Caco-2 (cell line): ENCODE measurements around the gene SBF2. TPM values are rescaled to one million over a fixed set of nuclear protein-coding genes. Genes with fewer than 3 reads are reported as not detected.
"Not testable (repeated sequence)": the region's sequence is repeated elsewhere in the genome, so short reads cannot be mapped to it uniquely, and the experiment has no call there.

Experiments
- BruUV-seq: library from RNA; stranded (reverse); fragments of 400-500 nt; replicated peaks from 2 replicates; lab custom pipeline; 2021; lab: Mats Ljungman, UMichigan
- CTCF ChIA-PET: fragments of 300-600 bp; sonication (Branson Sonifier 250); formaldehyde crosslinking; loops from one replicate; lab custom pipeline; 2022; ENCODE audit warnings: antibody characterized with exemption; lab: Charles Lee
- POLR2A ChIA-PET: fragments of 300-600 bp; sonication (Branson Sonifier 250); formaldehyde crosslinking; loops from one replicate; lab custom pipeline; 2022; ENCODE audit warnings: antibody characterized with exemption; lab: Charles Lee
- DNase-seq, 2 experiments: peaks; one replicate each; pipeline versions ENCODE4 v3.0.0 to v3.0.0-alpha.2; 2020 to 2022
- H3K27me3 ChIP-seq: replicated peaks from 2 replicates; pipeline ENCODE4 v1.6.0; 2011; ENCODE audit warnings: low read length; ENCODE audit not compliant: control insufficient read depth, insufficient read depth
- H3K36me3 ChIP-seq: 2 replicates; pipeline ENCODE4 v1.5.1; 2011; ENCODE audit warnings: low read length; ENCODE audit not compliant: control insufficient read depth, insufficient read depth
- H3K4me1 ChIP-seq: fragments of 250-450 bp; sonication (Bioruptor Pico); 2 replicates; pipeline ENCODE4 v1.5.1; 2020; ENCODE audit warnings: mild to moderate bottlenecking
- H3K4me3 ChIP-seq: 2 replicates; pipeline ENCODE4 v1.5.1; 2011; ENCODE audit warnings: low read depth, mild to moderate bottlenecking, control low read depth, low read length
- H3K9me3 ChIP-seq: fragments of 250-450 bp; sonication (Bioruptor Pico); 2 replicates; pipeline ENCODE4 v1.5.1; 2020; ENCODE audit warnings: mild to moderate bottlenecking, moderate library complexity
- H3K27ac Mint-ChIP-seq: one replicate; pipeline ENCODE4 v1.8.0; 2022; ENCODE audit warnings: mixed read lengths; ENCODE audit not compliant: unreplicated experiment
- H3K27me3 Mint-ChIP-seq: one replicate; pipeline ENCODE4 v1.8.0; 2022; ENCODE audit warnings: mixed read lengths; ENCODE audit not compliant: insufficient read depth, unreplicated experiment
- H3K36me3 Mint-ChIP-seq: one replicate; pipeline ENCODE4 v1.8.0; 2022; ENCODE audit warnings: mild to moderate bottlenecking, mixed read lengths; ENCODE audit not compliant: insufficient read depth, unreplicated experiment
- H3K4me1 Mint-ChIP-seq: one replicate; pipeline ENCODE4 v1.8.0; 2022; ENCODE audit warnings: low read depth, mixed read lengths; ENCODE audit not compliant: unreplicated experiment
- H3K4me3 Mint-ChIP-seq: one replicate; pipeline ENCODE4 v1.8.0; 2022; ENCODE audit warnings: mild to moderate bottlenecking, moderate library complexity, mixed read lengths; ENCODE audit not compliant: unreplicated experiment
- H3K9me3 Mint-ChIP-seq: one replicate; pipeline ENCODE4 v1.8.0; 2022; ENCODE audit warnings: mixed read lengths; ENCODE audit not compliant: unreplicated experiment
- CTCF ChIP-seq, 2 experiments: fragments of 200-600 bp in 1 of 2; IDR thresholded peaks; 1 replicate in 1 of 2; 2 replicates in 1 of 2; pipeline versions ENCODE4 v1.5.1 to v1.8.0; 2011 to 2022; ENCODE audit warnings: antibody characterized with exemption in 1 of 2, control low read depth in 1 of 2, inconsistent platforms in 1 of 2, low read depth in 1 of 2, low read length in 1 of 2, mild to moderate bottlenecking in 1 of 2, moderate library complexity in 1 of 2; ENCODE audit not compliant: insufficient read depth in 1 of 2, severe bottlenecking in 1 of 2, unreplicated experiment in 1 of 2
- intact Hi-C: fragments of 100-400 bp; cut with micrococcal nuclease; formaldehyde crosslinking; loops from one replicate; pipeline ENCODE4 v1.10.0; 2022; ENCODE audit not compliant: unreplicated experiment
- total RNA-seq: library from RNA; stranded (reverse); gene quantifications from 2 replicates; pipeline ENCODE4 v1.2.3, GENCODE V29; 2022

Gene SBF2
- total RNA-seq, 1 experiment from 2014 or later = 72.2 TPM

- CTCF ChIA-PET = no interaction called here
- no peaks in the 10 kb centered on the region for H3K4me1 Mint-ChIP-seq
- Histone ChIP-seq H3K27me3 (no peaks in the 10 kb centered on the region), H3K9me3 (no peaks in the 10 kb centered on the region), H3K4me1 (peaks cover 6% of the 10 kb centered on the region; the same call in 1 of the 2 replicates), H3K36me3 (no peaks in the 10 kb centered on the region), H3K4me3 (no peak overlapping the region)
- H3K27ac Mint-ChIP-seq = no peak overlapping the region
- H3K9me3 Mint-ChIP-seq = no peaks in the 10 kb centered on the region
- TF ChIP-seq CTCF (IDR thresholded peaks at IDR 0.05; ENCODE audit: insufficient read depth in 1 of 2, low read depth in 1 of 2, low read length in 1 of 2, severe bottlenecking in 1 of 2, unreplicated experiment in 1 of 2) = no peak
- H3K27me3 Mint-ChIP-seq = no peaks in the 10 kb centered on the region
- H3K36me3 Mint-ChIP-seq = no peaks in the 10 kb centered on the region
- POLR2A ChIA-PET = no interaction called here
- no peak for DNase-seq
- intact Hi-C loops = no loop called here
- H3K4me3 Mint-ChIP-seq = no peak overlapping the region
- BruUV-seq = no TSS peak
Measured at GRCh38 chr11:10268746-10269488, 25.1 kb downstream of the SBF2 start.

DNA sequence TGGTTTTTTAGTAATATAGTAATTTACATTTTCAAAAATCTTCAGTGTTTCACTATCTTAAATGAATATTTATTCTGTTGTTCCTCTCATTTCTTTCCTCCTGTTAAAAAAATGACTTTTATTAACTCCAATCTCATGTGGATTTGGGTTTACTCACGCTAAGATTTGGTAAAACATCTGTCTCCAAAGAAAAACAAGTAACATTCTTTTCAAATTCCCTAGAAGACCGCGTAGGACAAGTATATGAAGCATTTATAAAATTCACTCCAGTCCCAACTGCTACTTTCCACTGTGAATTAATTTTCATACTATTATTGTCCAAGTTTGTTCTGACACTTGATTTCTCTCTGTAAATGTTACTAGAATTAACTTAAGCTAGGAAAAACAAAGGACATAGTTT, 26.2 kb downstream of the SBF2 start:
- Mint-ChIP-seq H3K27me3 (no peaks in the 10 kb centered on the region), H3K9me3 (no peaks in the 10 kb centered on the region), H3K4me1 (no peaks in the 10 kb centered on the region), H3K27ac (no peak overlapping the region), H3K4me3 (no peak overlapping the region), H3K36me3 (no peaks in the 10 kb centered on the region)
- H3K36me3 ChIP-seq = no peaks in the 10 kb centered on the region
- no peak for DNase-seq
- peaks cover 6% of the 10 kb centered on the region; the same call in 1 of the 2 replicates for H3K4me1 ChIP-seq
- no peaks in the 10 kb centered on the region for H3K27me3 ChIP-seq
- no peak for TF ChIP-seq CTCF (IDR thresholded peaks at IDR 0.05; ENCODE audit: insufficient read depth in 1 of 2, low read depth in 1 of 2, low read length in 1 of 2, severe bottlenecking in 1 of 2, unreplicated experiment in 1 of 2)
- CTCF ChIA-PET = no interaction called here
- no peaks in the 10 kb centered on the region for H3K9me3 ChIP-seq
- no TSS peak for BruUV-seq
- POLR2A ChIA-PET = no interaction called here
- intact Hi-C loops = no loop called here
- H3K4me3 ChIP-seq = no peak overlapping the region

DNA sequence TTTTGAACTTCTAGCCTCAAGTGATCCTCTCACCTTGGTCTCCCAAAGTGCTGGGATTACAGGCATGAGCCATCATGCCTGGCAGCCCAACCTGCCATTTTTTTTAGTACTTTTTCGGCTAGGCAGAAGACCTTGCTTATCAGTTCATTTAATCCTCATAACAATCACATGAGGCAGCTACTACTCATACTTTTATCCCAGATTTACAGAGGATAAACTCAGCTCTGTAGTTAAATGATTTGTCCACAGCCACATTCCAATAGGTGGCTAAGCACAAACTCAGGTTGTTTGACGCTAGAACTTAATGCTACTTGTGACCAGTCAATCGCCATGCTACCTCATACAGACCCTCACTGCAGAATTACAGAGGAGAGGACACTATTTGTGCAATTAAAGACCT, 28.1 kb downstream of the SBF2 start:
- Mint-ChIP-seq H3K27ac (no peak overlapping the region), H3K27me3 (no peaks in the 10 kb centered on the region), H3K36me3 (no peaks in the 10 kb centered on the region), H3K4me3 (no peak overlapping the region), H3K4me1 (no peaks in the 10 kb centered on the region), H3K9me3 (no peaks in the 10 kb centered on the region)
- H3K4me1 ChIP-seq = peaks cover 6% of the 10 kb centered on the region; the same call in 1 of the 2 replicates
- BruUV-seq = no TSS peak
- intact Hi-C loops = no loop called here
- no peaks in the 10 kb centered on the region for H3K27me3 ChIP-seq
- no peak for TF ChIP-seq CTCF (IDR thresholded peaks at IDR 0.05; ENCODE audit: insufficient read depth in 1 of 2, low read depth in 1 of 2, low read length in 1 of 2, severe bottlenecking in 1 of 2, unreplicated experiment in 1 of 2)
- H3K4me3 ChIP-seq = no peak overlapping the region
- DNase-seq = no peak
- CTCF ChIA-PET = no interaction called here
- POLR2A ChIA-PET = no interaction called here
- no peaks in the 10 kb centered on the region for H3K36me3 ChIP-seq
- H3K9me3 ChIP-seq = no peaks in the 10 kb centered on the region

GRCh38 chr11:10264716-10265115, 29.3 kb downstream of the SBF2 start:
- H3K27ac Mint-ChIP-seq, BruUV-seq, H3K4me1 Mint-ChIP-seq, H3K36me3 Mint-ChIP-seq, H3K4me3 ChIP-seq, CTCF ChIA-PET, H3K4me3 Mint-ChIP-seq, DNase-seq, H3K4me1 ChIP-seq, H3K9me3 ChIP-seq, H3K36me3 ChIP-seq, H3K27me3 ChIP-seq, H3K27me3 Mint-ChIP-seq, H3K9me3 Mint-ChIP-seq, intact Hi-C loops: not testable (repeated sequence)
- POLR2A ChIA-PET = interaction anchor here (0.6 kb wide), 1 partner anchor 57 kb away, joined by 3 read pairs; no protein-coding TSS in a partner anchor
